RCC 7860 (cell line): Measurements from ENCODE around the gene PPP1R14D.

ENCODE experiments used
- DNase-seq: peaks from one replicate; pipeline ENCODE4 v3.0.0-alpha.2; 2015; ENCODE audit warnings: low spot score
- FAIRE-seq: peaks from 2 replicates; lab custom pipeline; 2012; peaks lifted over from hg19 to GRCh38; lab: Jason Lieb, UNC

PPP1R14D gene

DNA sequence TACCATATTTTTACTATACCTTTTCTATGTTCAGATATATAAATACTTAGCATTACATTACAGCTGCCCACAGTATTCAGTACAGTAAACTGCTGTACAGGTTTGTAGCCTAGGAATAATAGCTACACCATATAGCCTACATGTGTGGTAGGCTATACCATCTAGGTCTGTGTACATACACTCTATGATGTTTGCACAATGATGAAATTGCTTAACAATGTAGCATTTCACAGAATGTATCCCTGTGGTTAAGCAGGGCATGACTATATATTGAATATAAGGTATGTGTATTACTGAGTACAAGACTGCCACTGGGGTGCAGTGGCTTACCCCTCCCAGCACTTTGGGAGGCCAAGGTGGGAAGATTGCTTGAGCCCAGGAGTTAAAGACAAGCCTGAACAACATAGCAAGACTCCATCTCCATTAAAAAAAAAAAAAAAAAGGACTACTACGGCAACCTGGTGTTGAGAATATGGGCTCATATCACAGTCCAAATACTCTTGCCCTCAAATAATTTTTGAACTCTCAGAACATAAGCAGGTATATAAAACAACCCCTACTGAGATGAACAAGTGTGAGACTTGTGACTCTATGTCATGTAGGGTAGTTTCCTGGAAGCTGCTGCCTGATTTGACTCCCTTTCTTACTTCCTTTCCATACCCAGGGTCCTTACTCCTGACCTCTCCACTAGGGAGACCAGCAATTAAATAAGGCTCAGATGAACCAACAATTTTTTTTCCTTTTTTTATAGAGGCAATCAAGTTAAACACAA lies 4.8 kb downstream of the PPP1R14D start:
- DNase-seq (no peak), FAIRE-seq (no peak)

DNA sequence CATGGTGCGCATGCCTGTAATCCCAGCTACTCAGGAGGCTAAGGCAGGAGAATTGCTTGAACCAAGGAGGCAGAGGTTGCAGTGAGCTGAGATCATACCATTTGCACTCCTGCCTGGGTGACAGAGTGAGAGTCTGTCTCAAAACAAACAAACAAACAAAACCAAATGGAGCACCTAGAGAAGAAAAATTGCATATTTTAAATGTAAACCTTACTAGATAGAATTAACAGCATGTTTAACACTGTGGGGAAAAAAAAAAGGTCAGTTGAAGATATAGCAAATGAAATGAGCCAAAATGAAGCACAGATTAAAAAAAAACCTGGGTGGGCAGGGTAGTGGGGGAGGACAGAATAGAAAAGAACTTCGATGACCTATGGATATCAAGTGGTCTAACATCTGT lies 7.3 kb downstream of the PPP1R14D start:
- DNase-seq (no peak), FAIRE-seq (no peak)

DNA sequence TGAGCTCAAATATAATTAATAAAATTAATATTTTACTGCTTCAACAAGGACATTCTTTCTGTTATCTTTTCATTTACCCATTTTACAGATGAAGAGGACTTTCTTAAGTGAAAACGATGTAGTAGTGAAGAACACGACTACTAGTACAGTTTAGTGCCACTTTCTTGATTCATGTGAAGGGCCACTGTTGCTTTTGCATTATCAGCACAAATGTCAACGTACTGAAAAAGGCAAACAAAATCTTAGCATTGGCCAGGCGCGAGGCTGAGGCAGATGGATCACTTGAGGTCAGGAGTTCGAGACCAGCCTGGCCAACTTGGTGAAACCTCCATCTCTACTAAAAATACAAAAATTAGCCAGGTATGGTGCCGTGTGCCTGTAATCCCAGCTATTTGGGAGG lies 9.5 kb downstream of the PPP1R14D start:
- FAIRE-seq (no peak), DNase-seq (no peak)

DNA sequence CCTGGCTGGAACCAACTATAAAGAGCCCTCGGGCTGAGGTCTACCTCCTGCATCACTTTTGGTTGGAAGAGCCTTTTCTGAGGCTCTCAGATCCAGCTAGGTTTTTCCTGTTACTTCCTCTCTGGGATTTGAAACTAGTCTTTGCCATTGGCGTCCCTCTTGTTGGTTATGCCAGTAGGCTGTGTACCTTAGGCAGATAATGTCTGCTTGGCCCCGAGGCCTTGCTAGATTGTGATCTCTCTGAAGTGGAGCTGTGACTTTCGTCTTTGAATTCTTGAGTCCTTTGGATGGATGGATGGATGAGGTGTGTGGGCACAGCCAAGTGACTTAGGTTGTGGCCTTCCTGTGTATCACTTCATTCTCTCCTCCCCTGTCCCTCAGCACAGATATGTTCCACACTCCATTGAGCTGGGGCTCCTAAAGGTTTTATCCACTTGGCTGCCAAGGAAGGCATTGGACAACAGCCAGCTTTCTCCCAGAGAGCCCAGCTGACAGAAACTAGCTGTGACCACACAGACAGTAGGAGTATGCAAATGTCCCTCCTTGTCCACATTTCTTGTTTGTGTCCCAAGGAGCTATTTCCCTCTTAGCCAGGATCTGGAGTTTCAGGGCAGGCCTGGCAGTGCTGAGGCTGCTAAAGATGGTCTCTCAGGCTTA lies 13.3 kb downstream of the PPP1R14D start:
- DNase-seq, result no peak
- no peak for FAIRE-seq

DNA sequence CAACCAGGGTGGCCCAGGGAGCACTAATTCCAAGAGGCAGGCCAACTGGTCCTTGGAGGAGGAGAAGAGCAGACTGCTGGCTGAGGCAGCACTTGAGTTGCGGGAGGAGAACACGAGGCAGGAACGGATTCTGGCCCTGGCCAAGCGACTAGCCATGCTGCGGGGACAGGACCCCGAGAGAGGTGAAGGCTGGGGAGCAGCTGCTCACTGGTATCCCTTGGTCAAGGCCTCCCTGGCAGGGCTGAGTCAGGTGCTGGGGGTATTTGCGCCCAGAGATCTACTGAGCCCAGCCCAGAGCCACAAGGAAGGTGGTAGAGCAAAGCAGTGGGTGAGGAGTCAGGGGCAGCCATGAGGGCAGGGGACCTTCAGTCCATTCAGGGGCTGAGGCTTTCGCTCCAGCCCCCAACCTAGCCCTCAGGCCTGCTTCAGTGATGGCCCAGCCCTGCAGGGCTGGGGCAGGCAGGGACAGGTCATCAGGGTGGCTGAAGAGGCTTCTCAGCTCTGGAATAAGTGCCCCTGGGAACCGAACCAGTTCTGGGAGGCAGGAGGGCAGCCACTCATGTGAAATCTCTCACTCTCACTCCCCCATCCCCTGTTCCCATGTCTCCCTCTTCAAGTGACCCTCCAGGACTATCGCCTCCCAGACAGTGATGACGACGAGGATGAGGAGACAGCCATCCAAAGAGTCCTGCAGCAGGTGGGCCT lies 15.6 kb downstream of the PPP1R14D start:
- FAIRE-seq (no peak), DNase-seq (no peak)

DNA sequence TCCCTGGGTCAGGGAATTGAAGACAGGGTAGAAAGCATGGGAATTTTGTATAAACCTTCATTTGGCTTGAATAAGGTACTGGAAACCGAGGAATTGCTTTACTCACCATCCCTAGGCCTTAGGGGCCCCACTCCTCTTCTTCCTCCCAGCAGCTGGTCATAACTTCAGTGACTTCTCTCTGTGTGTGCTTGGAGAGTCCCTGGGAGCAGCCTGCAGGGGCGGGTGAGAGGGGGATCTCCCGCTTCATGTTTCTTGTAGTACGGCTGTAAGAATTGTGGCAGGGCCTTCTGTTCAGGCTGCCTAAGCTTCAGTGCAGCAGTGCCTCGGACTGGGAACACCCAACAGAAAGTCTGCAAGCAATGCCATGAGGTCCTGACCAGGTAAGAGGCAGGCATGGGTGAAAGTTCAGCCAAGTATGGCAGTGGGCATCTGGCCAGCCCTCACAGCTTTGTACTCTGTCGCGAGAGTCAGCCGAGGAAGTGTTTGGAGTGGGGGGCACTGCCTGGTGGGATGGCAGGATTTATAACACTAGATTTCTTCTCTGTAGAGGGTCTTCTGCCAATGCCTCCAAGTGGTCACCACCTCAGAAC lies 19.6 kb downstream of the PPP1R14D start:
- no peak for DNase-seq

DNA sequence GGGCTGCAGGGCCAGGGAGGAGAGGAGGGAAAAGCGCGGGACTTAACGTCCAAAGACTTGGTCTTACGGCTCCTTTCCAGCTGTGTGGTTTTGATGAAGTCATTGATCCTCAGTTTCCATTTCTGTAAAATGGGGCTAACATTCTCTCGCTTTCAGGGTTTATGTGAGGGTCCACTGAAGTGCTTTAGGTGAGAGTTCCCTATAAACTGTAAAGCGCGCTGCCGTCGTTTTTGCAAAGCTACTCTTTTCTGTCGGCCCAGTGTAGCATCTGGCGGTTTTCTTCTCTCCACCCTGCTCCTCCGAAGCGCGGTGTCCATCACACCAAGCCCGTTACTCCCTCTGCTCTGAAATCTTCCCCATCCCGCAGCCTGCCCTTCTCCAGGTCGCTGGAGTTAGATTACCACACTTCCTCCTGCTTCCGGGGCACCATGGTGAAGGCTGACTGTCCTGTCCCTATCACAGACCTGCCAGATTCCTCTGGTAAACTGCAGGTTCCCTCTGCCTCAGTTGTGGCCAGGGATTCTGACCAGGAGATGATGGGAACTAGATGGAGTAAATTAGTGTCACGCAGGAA lies 20.5 kb downstream of the PPP1R14D start:
- no peak for FAIRE-seq
- no peak for DNase-seq

More for the DNA sequence above, 19.6 kb downstream of the PPP1R14D start:
- no peak for FAIRE-seq

DNA sequence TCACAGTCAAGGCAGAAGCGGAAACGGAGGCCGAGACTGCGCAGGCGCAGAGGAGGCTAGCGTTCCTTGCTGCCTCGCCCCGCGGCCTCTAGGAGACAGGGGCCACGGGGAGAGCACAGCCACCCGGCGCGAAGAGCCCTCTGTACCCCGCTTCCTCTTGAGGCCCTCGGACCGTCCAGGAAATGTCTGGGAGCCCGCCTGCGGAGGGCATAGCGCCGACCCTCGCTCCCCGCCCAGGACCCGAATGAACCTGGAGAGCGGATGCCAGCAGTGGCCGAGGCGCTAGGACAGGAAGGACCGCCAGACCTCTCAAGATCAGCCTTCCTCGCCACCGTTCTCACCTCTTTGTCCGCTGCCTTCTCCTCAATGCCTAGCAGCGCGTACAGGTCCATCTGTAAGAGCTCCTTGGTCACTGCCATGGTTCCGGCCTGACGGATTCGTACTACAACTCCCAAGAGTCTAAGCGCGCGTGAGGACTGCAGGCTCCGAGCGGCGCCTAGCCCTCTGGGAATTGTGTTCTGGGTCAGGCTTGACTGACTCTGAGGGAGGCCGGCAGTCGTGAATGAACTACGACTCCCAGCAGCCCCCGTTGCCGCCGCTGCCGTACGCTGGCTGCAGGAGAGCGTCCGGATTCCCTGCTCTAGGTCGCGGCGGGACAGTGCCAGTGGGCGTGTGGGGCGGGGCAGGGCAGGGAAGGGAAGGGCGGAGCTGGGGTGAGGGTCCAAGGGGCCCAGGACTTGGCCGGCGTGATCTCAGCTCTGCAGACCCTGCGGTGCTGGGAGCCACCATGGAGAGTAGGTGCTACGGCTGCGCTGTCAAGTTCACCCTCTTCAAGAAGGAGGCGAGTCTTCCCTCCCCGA lies 21.2 kb downstream of the PPP1R14D start, which contains the start of the genes DNAJC17 and ZFYVE19:
Gene DNAJC17, minus strand, starts transcription at position 446 of the 860 bp plus-strand sequence. Its CDS starts 27 bp downstream, at position 419.
Gene ZFYVE19, plus strand, starts transcription at position 62 of the 860 bp plus-strand sequence. Its CDS starts 501 bp downstream, at position 563.
- peak; percentile 77 for FAIRE-seq
- peak; percentile 93 for DNase-seq

DNA sequence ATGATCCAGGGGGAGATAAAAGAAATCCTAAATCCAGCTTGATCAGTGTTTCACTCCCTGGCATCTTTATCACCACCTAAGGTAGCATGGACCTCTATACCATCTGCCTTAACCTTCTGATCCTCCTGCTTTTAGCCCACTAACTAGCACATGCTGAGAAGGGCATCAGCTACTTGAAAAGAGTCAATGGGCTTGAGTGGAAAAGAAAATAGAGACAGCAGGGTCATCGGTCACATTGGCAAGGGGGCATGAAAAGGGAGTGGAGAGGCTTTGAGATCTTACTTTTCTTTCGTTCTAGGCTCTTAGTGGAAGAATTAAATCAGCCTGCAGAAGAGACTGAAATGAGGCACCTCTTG lies 21.9 kb downstream of the PPP1R14D start:
- DNase-seq, result no peak
- no peak for FAIRE-seq

DNA sequence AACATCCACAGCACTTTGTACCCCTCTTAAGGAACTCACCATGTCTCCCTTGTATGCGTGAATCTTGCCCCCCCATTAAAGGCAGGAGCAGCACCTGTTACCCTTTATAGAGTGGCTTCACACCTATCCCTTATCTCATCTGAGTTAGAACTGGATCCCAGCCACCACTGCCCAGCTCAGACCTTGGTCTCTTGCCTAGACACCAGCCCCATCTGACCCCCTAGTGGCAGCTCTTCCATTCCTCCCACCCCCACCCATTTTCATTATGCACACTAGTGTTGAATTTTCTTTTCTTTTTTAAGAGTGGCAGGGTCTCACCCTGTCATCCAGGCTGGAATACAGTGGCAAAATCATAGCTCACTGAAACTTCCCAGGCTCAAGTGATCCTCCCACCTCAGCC lies 24.8 kb downstream of the PPP1R14D start:
- DNase-seq, result no peak
- FAIRE-seq, result no peak

DNA sequence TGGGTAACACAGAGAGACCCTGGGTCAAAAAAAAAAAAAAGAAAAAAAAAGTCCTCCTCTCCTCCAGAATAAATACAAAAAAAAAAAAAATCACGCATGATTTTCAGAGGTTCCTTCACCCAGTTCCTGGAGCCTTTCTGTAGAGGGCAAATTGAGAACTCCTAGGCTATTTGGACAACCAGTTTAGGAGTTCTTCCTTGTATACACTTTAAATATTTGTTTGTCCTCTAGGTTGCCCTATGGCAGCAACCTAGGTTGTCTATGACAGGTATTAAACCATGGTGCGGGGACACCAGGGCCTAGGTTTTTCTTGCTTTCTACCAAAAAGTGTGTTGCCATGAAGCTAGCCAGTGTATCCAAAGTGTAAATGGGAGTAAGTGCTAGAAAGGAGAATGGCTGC lies 25.4 kb downstream of the PPP1R14D start:
- FAIRE-seq, result no peak
- DNase-seq, result no peak

DNA sequence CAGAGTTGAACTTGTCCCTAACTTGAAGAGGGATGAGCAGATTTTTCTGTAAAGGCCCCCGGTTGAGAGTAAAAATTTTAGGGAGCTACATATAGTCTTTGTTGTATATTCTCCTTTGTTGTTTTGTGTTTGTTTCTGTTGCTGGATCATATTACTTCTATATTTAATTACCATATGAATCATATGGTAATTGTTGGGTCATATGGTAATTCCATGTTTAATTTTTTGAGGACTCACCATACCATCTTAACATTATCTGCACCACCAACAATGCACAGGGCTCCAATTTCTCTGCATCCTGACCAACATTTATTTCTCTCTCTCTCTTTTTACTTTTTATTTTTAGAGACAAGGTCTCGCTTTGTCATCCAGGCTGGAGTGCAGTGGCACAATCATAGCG lies 29.0 kb downstream of the PPP1R14D start:
- no peak for FAIRE-seq
- no peak for DNase-seq

DNA sequence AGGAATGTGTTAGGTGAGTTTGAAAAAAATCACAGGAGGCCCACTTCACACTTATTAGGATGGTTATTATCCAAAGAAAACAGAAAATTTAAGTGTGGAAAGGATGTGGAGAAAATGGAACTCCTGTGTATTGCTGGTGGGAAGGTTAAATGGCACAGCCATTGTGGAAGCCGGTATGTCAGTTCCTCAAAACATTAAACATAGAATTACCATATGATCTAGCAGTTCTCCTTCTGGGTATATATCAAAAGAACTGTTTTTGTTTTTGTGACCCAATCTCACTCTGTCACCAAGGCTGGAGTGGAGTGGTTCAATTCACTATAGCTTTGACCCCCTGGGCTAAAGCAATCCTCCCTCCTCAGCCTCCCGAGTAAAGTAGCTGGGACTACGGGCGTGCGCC lies 32.0 kb downstream of the PPP1R14D start:
- FAIRE-seq, result no peak
- DNase-seq, result no peak

DNA sequence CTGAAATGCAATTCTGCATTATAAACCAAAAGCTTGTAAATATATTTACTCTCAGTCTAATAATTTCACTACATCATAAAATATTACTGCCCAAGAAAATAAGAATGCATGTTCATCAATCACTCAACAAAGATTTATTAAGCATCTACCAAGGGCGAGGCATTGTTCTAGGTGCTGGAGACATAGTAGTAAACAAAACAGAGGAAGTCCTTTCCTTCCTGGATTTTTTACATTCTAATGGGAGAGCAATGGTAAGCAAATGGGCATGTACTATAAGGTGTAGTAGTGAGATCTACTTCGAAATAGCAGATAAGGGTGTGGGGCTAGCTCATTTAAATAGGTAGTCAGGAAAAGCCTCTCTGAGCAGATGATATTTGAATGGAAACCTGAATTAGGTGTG lies 32.5 kb downstream of the PPP1R14D start:
- no peak for FAIRE-seq
- DNase-seq, result no peak

DNA sequence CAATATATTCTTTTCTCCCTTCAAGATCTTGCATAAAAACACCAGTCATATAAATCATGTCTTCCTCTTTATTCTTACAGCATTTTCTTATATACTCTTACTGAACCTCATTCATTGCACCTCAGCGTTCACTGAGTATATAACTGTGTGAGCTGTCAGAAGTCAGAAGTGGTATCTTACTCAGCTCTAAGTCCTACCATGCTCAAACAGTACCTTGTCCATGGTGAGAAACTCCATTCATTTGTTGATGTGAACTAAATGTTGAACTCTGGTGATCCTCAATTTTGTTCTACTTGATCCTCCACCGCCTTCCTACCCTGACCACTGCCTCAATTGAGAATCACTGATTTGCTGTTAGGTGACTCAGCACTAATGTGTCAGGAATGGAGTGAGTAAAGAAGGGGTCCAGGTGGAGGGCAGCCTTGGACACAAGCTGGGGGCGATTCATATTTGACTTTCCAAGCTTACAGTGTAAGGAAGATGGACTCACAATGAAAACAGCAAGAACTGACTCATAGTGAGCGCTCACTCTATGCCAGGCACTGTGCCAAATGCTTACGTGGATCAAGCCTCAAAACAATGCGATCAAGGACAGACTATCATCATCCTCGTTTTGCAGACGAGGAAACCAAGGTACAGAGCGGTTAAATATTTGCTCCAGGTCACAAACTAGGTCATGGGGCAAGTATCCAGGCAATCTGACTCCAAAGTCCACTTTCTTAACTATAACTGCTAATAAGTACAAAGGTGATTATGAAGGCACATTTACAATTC lies 35.1 kb downstream of the PPP1R14D start:
- FAIRE-seq, result peak; percentile 86
- DNase-seq, result peak; percentile 92

DNA sequence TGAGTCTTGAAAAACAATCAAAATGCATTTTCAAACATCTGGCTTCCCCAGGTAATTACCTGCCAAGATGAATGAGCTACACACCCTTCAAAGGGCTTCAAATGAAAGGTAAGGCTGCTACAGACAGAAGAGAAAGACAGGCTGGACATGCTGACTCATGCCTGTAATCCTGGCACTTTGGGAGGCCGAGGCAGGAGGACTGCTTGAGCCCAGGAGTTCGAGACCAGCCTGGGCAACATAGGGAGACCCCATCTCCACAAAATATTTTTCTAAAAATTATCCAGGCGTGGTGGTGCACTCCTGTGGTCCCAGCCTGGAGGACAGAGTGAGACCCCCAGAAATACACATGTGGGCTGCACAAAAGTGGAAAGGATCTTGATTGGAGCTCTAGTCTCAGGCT lies 36.1 kb downstream of the PPP1R14D start:
- DNase-seq (no peak), FAIRE-seq (no peak)

DNA sequence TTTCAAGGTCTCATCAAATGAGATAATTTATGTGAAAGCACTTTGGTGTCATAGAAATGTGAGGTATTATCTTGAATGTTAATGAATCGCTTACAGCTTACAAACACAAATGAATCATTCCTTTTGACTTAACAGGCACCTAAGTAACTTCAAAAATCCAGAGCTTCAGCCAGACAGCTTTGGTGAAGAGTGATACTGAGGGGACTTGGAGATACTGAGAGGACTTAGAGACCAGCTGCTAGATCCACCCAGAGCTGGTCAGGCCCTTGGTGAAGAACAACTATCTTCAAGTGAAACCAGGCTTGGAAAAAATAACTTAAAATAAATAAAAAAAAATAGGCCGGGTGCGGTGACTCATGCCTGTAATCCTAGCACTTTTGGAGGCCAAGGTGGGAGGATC lies 37.8 kb downstream of the PPP1R14D start:
- no peak for FAIRE-seq

DNA sequence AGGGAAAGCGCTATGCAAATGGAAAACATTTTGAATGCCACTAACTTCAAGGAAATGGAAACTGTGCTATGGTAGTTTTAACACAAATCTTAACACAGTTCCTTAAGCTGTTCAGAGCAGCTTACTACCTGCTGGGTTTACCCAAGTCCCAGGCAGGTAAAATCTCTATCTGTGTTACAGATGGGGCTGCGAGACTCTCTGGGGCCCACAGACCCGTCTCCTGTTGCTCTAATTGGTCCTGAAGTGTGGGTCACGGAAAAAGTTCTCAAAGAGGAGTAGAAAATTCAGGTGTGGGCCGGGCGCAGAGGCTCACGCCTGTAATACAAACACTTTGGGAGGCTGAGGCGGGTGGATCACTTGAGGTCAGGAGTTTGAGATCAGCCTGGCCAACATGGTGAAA lies 38.5 kb downstream of the PPP1R14D start:
- FAIRE-seq (no peak), DNase-seq (no peak)

More for the DNA sequence above, 37.8 kb downstream of the PPP1R14D start:
- DNase-seq, result no peak

DNA sequence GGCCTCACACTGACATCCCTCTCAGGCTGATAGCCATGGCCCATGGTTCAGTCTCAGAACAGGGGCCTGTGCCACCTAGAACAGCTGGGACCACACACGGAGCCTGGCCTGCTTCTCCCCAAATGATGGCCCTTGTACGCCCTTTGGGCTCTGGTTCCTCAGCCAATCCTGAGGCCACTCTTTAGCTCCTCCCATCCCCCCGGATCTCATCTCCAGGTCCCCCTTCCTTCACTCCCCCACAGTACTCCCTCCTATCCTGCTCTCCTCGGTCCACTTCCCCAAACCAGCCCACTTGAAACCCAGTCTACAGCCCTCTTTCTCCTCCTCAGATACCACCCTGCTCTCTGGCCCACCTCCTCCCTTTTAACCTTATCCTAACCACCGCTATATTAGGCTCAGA lies 39.4 kb downstream of the PPP1R14D start:
- FAIRE-seq (no peak), DNase-seq (no peak)
